ENCODE measurements around the gene MMP3. TPM values are rescaled to one million over a fixed set of nuclear protein-coding genes. Genes with fewer than 3 reads are reported as not detected.

MMP3 gene
- total RNA-seq, 1 experiment from 2014 or later: not detected

DNA sequence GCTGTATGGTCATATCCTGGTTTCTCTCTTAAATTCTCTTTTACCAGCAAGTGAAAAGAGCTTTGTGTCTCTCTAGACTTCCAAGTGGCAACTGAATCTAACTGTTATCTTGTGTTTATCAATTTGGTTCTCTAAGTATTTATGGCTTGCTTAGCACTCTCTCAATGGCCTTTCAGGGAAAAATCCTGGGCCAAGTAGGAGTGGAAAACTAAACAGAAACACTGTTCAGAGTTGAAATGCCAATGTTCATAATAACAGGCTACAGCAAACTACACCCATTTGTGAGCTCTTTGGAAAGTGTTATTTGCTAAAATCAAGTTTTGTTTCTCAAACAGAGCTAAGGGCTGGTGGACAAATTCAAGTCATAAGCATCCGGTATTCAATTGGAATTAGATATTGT, 21.3 kb upstream of the MMP3 start:
- Histone ChIP-seq H4K20me1 (ENCODE audit: insufficient read depth) (no peaks in the 10 kb centered on the region), H3K79me2 (ENCODE audit: low read depth) (no peaks in the 10 kb centered on the region), H3K9me2 (ENCODE audit: insufficient read depth) (no peaks in the 10 kb centered on the region), H3F3A (ENCODE audit: insufficient read depth, low read depth) (peaks cover 11% of the 10 kb centered on the region), H3K36me3 (ENCODE audit: low read depth) (no peaks in the 10 kb centered on the region), H3K27ac (no peak overlapping the region), H3K4me2 (no peak overlapping the region), H2AFZ (no peak overlapping the region), H3K4me1 (replicated peaks; ENCODE audit: insufficient read depth) (peaks cover 20% of the 10 kb centered on the region), H3K27me3 (ENCODE audit: insufficient read depth, low read depth) (no peaks in the 10 kb centered on the region), H3K4me3 (no peak overlapping the region), H3K9me3 (ENCODE audit: insufficient read depth, low read depth) (no peaks in the 10 kb centered on the region)
- no peak for DNase-seq
- POLR2A ChIA-PET (ENCODE audit: unreplicated experiment): no interaction called here
- TF ChIP-seq EZH2 (IDR thresholded peaks at IDR 0.05; ENCODE audit: low read depth) (no peak), CTCF (conservative IDR thresholded peaks at IDR 0.05) (no peak)
- intact Hi-C loops (cut with micrococcal nuclease; ENCODE audit: unreplicated experiment): no loop called here
- no TSS peak for BruUV-seq (replicated peaks)
- CTCF ChIA-PET: no interaction called here

DNA sequence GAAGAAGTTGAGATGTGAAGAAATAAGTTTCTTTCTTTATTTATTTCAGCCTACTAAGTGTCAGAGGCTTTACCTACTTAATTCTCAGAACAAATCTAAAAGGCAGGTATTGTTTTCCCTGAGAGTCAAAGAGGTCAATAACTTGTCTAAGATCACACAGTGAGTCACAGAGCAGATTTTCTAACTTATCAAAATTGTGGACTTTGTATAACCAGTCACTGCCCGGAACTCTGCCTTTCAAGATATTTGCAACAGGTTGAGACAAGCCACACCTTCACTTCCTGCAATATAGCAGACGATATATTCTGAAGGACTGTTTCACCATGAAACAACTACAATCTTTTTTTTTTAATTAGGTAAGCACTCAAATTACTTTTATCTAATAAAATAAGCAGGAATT, 10.5 kb upstream of the MMP3 start:
- BruUV-seq (replicated peaks): no TSS peak
- Histone ChIP-seq H3K79me2 (ENCODE audit: low read depth) (no peaks in the 10 kb centered on the region), H3K27ac (no peak overlapping the region), H3K4me3 (no peak overlapping the region), H3K4me2 (no peak overlapping the region), H3K27me3 (ENCODE audit: insufficient read depth, low read depth) (no peaks in the 10 kb centered on the region), H3K4me1 (replicated peaks; ENCODE audit: insufficient read depth) (peaks cover 28% of the 10 kb centered on the region), H3F3A (ENCODE audit: insufficient read depth, low read depth) (peaks cover 10% of the 10 kb centered on the region; the same call in 1 of the 2 replicates), H3K9me3 (ENCODE audit: insufficient read depth, low read depth) (peaks cover 1% of the 10 kb centered on the region; the same call in 1 of the 2 replicates), H2AFZ (no peak overlapping the region), H4K20me1 (ENCODE audit: insufficient read depth) (no peaks in the 10 kb centered on the region), H3K9me2 (ENCODE audit: insufficient read depth) (no peaks in the 10 kb centered on the region), H3K36me3 (ENCODE audit: low read depth) (no peaks in the 10 kb centered on the region)
- no peak for DNase-seq
- TF ChIP-seq CTCF (conservative IDR thresholded peaks at IDR 0.05) (no peak), EZH2 (IDR thresholded peaks at IDR 0.05; ENCODE audit: low read depth) (no peak)
- ChIA-PET POLR2A (ENCODE audit: unreplicated experiment) (no interaction called here), CTCF (no interaction called here)
- intact Hi-C loops (cut with micrococcal nuclease; ENCODE audit: unreplicated experiment): no loop called here

GRCh38 chr11:102853055-102853454, 9.6 kb upstream of the MMP3 start:
- Histone ChIP-seq H3K79me2 (ENCODE audit: low read depth) (no peaks in the 10 kb centered on the region), H3K9me2 (ENCODE audit: insufficient read depth) (no peaks in the 10 kb centered on the region), H2AFZ (no peak overlapping the region), H3K27me3 (ENCODE audit: insufficient read depth, low read depth) (no peaks in the 10 kb centered on the region), H4K20me1 (ENCODE audit: insufficient read depth) (no peaks in the 10 kb centered on the region), H3K9me3 (ENCODE audit: insufficient read depth, low read depth) (peaks cover 6% of the 10 kb centered on the region), H3K27ac (no peak overlapping the region), H3K4me2 (no peak overlapping the region), H3F3A (ENCODE audit: insufficient read depth, low read depth) (peaks cover 12% of the 10 kb centered on the region; the same call in 1 of the 2 replicates), H3K4me1 (replicated peaks; ENCODE audit: insufficient read depth) (peaks cover 31% of the 10 kb centered on the region), H3K36me3 (ENCODE audit: low read depth) (no peaks in the 10 kb centered on the region), H3K4me3 (no peak overlapping the region)
- POLR2A ChIA-PET (ENCODE audit: unreplicated experiment): no interaction called here
- no peak for TF ChIP-seq CTCF (conservative IDR thresholded peaks at IDR 0.05)
- TF ChIP-seq EZH2 (IDR thresholded peaks at IDR 0.05; ENCODE audit: low read depth): no peak
- DNase-seq: no peak
- BruUV-seq (replicated peaks): no TSS peak
- intact Hi-C loops (cut with micrococcal nuclease; ENCODE audit: unreplicated experiment): no loop called here
- CTCF ChIA-PET: no interaction called here

Measured in PC-9 (cell line).